Neuronal stem cell (in vitro differentiated cells): ENCODE results near the gene FAM149A.

Experiments
- DNase-seq: peaks from one replicate; pipeline ENCODE4 v3.0.0-alpha.2; 2013; ENCODE audit warnings: low spot score
- H2AFZ ChIP-seq: one replicate; pipeline ENCODE4 v1.6.1; 2013; ENCODE audit warnings: mild to moderate bottlenecking, low read length, inconsistent platforms
- H2AK5ac ChIP-seq: 2 replicates; pipeline ENCODE4 v1.6.1; 2013; ENCODE audit warnings: low read depth, mild to moderate bottlenecking, inconsistent platforms, low read length, moderate library complexity, mixed read lengths
- H2BK120ac ChIP-seq: 2 replicates; pipeline ENCODE4 v1.6.1; 2013; ENCODE audit warnings: low read depth, mild to moderate bottlenecking, inconsistent platforms, low read length, moderate library complexity, mixed read lengths
- H2BK12ac ChIP-seq: one replicate; pipeline ENCODE4 v1.6.1; 2013; ENCODE audit warnings: low read length, inconsistent platforms
- H2BK15ac ChIP-seq: 2 replicates; pipeline ENCODE4 v1.6.1; 2013; ENCODE audit warnings: mild to moderate bottlenecking, low read length, inconsistent platforms, mixed read lengths
- H2BK5ac ChIP-seq: one replicate; pipeline ENCODE4 v1.6.1; 2013; ENCODE audit warnings: inconsistent platforms, mild to moderate bottlenecking, low read length, moderate library complexity
- H3K14ac ChIP-seq: one replicate; pipeline ENCODE4 v1.6.1; 2013; ENCODE audit warnings: low read length, inconsistent platforms
- H3K18ac ChIP-seq: 2 replicates; pipeline ENCODE4 v1.6.1; 2013; ENCODE audit warnings: low read length, inconsistent platforms
- H3K23ac ChIP-seq: 2 replicates; pipeline ENCODE4 v1.6.1; 2013; ENCODE audit warnings: low read depth, mild to moderate bottlenecking, mixed read lengths, low read length, inconsistent platforms; ENCODE audit not compliant: poor library complexity
- H3K27ac ChIP-seq: replicated peaks from 3 replicates; pipeline ENCODE4 v1.5.1; 2013; ENCODE audit warnings: low read length, inconsistent platforms
- H3K27me3 ChIP-seq, 3 experiments: 2 replicates each; pipeline ENCODE4 v1.6.1; 2013; ENCODE audit warnings: low read length in 3 of 3, mild to moderate bottlenecking in 2 of 3, inconsistent platforms in 1 of 3, low read depth in 1 of 3, mixed read lengths in 1 of 3, moderate library complexity in 1 of 3; ENCODE audit not compliant: control insufficient read depth in 3 of 3, insufficient read depth in 3 of 3
- H3K36me3 ChIP-seq, 2 donors: replicated peaks in 1 of 2; 2 replicates each; pipeline ENCODE4 v1.6.1; 2013; ENCODE audit warnings: low read length in 2 of 2; ENCODE audit not compliant: control insufficient read depth in 2 of 2, insufficient read depth in 2 of 2
- H3K4ac ChIP-seq: 2 replicates; pipeline ENCODE4 v1.6.1; 2013; ENCODE audit warnings: inconsistent platforms, mild to moderate bottlenecking, low read length, moderate library complexity
- H3K4me1 ChIP-seq, 2 donors: 1 replicate in 1 of 2; 2 replicates in 1 of 2; pipeline ENCODE4 v1.6.1; 2013; ENCODE audit warnings: low read length in 2 of 2, low read depth in 1 of 2; ENCODE audit not compliant: control insufficient read depth in 2 of 2, insufficient read depth in 1 of 2
- H3K4me2 ChIP-seq: one replicate; pipeline ENCODE4 v1.6.1; 2013; ENCODE audit warnings: mild to moderate bottlenecking, low read length, inconsistent platforms; ENCODE audit not compliant: insufficient read depth, poor library complexity, severe bottlenecking
- H3K4me3 ChIP-seq, 2 donors: 2 replicates each; pipeline ENCODE4 v1.5.1; 2013; ENCODE audit warnings: low read length in 2 of 2, mild to moderate bottlenecking in 2 of 2, inconsistent platforms in 1 of 2, moderate library complexity in 1 of 2
- H3K79me1 ChIP-seq: one replicate; pipeline ENCODE4 v1.6.1; 2013; ENCODE audit warnings: low read depth, mild to moderate bottlenecking, inconsistent platforms, low read length, moderate library complexity
- H3K9ac ChIP-seq: one replicate; pipeline ENCODE4 v1.6.1; 2013; ENCODE audit warnings: mild to moderate bottlenecking, low read depth, low read length, inconsistent platforms; ENCODE audit not compliant: poor library complexity
- H3K9me3 ChIP-seq, 2 donors: replicated peaks in 1 of 2; 2 replicates each; pipeline versions ENCODE3 to v1.6.1; 2013; ENCODE audit warnings: low read length in 2 of 2, mild to moderate bottlenecking in 2 of 2, inconsistent platforms in 1 of 2, low read depth in 1 of 2, mixed read lengths in 1 of 2, moderate library complexity in 1 of 2; ENCODE audit not compliant: control insufficient read depth in 2 of 2, insufficient read depth in 1 of 2
- H4K8ac ChIP-seq: one replicate; pipeline ENCODE4 v1.6.1; 2013; ENCODE audit warnings: low read depth, mild to moderate bottlenecking, inconsistent platforms, low read length, moderate library complexity
- H4K91ac ChIP-seq: one replicate; pipeline ENCODE4 v1.6.1; 2013; ENCODE audit warnings: low read length, low read depth, mild to moderate bottlenecking, inconsistent platforms; ENCODE audit not compliant: poor library complexity
- WGBS, 2 donors: extraction: QIAGEN DNeasy Blood & Tissue Kit; methylation state at CpG; one replicate each; pipeline ENCODE4 v1.1.7; 2013; ENCODE audit warnings: missing lambda C conversion rate in 2 of 2, mixed read lengths in 1 of 2; ENCODE audit not compliant: insufficient read length in 2 of 2, insufficient replicate concordance in 1 of 2; ENCODE audit errors: extremely low coverage in 2 of 2; 5-methylcytosine and 5-hydroxymethylcytosine counted together

Gene FAM149A

GRCh38 chr4:186067757-186068385, 36.6 kb upstream of the FAM149A start:
- Histone ChIP-seq H3K4ac (no peak overlapping the region), H3K27ac (no peak overlapping the region), H3K9me3 (no peaks in the 10 kb centered on the region), H3K4me3 (no peak overlapping the region), H2BK12ac (no peak overlapping the region), H2AK5ac (no peak overlapping the region), H3K27me3 (peaks cover 0 to under 1% (median 0%) of the 10 kb centered on the region in 3 experiments), H3K36me3 (no peaks in the 10 kb centered on the region), H3K79me1 (no peaks in the 10 kb centered on the region), H2BK5ac (no peak overlapping the region), H4K91ac (no peak overlapping the region), H4K8ac (no peak overlapping the region), H2BK120ac (no peak overlapping the region), H3K18ac (no peak overlapping the region), H3K14ac (no peak overlapping the region), H2AFZ (no peak overlapping the region), H2BK15ac (no peak overlapping the region), H3K9ac (no peak overlapping the region), H3K23ac (no peak overlapping the region), H3K4me1 (no peaks in the 10 kb centered on the region), H3K4me2 (no peak overlapping the region)
- no CpG with 5 or more reads among the region's 9 CpGs for WGBS, 2 donors
- no peak for DNase-seq

- Histone ChIP-seq H3K18ac (no peak within 1 kb of the TSS), H3K4ac (no peak within 1 kb of the TSS), H3K27me3 (no peaks in the 10 kb centered on the region), H3K9ac (no peak within 1 kb of the TSS), H3K27ac (no peak within 1 kb of the TSS), H3K9me3 (no peaks in the 10 kb centered on the region), H2BK5ac (no peak within 1 kb of the TSS), H2AK5ac (no peak within 1 kb of the TSS), H2BK12ac (no peak within 1 kb of the TSS), H2BK120ac (no peak within 1 kb of the TSS), H4K8ac (no peak within 1 kb of the TSS), H3K14ac (no peak within 1 kb of the TSS), H2AFZ (peak within 1 kb of the TSS; percentile 67), H3K23ac (no peak within 1 kb of the TSS), H3K79me1 (no peaks in the 10 kb centered on the region), H3K4me3 (no peak within 1 kb of the TSS), H3K4me2 (no peak within 1 kb of the TSS), H3K36me3 (no peaks in the 10 kb centered on the region), H2BK15ac (no peak within 1 kb of the TSS), H3K4me1 (no peaks in the 10 kb centered on the region), H4K91ac (no peak within 1 kb of the TSS)
- no CpG with 5 or more reads among the region's 12 CpGs for WGBS, 2 donors
- no peak for DNase-seq
Measured at GRCh38 chr4:186068581-186069348, 35.7 kb upstream of the FAM149A start, which contains the start of gene TLR3. Gene TLR3 (plus strand): TSS chr4:186069156. CDS start chr4:186076620, 7,464 bp downstream.

- WGBS, 2 donors = 100% methylated on average over 1 of the region's 4 CpGs
- Histone ChIP-seq H3K23ac (no peak overlapping the region), H2AFZ (no peak overlapping the region)
Measured at GRCh38 chr4:186069729-186070128, 34.8 kb upstream of the FAM149A start.

GRCh38 chr4:186072516-186072915, 32.0 kb upstream of the FAM149A start:
- H2BK120ac ChIP-seq = no peak overlapping the region
- H2BK5ac ChIP-seq = no peak overlapping the region
- H3K18ac ChIP-seq = no peak overlapping the region
- H3K27me3 ChIP-seq = no peaks in the 10 kb centered on the region
- H4K91ac ChIP-seq = no peak overlapping the region
- H3K23ac ChIP-seq = no peak overlapping the region
- H3K9ac ChIP-seq = no peak overlapping the region
- no peaks in the 10 kb centered on the region for H3K79me1 ChIP-seq
- H3K4ac ChIP-seq = no peak overlapping the region
- no peaks in the 10 kb centered on the region for H3K4me1 ChIP-seq
- no peak overlapping the region for H4K8ac ChIP-seq
- no peak overlapping the region for H3K14ac ChIP-seq
- H3K27ac ChIP-seq = no peak overlapping the region
- no peak overlapping the region for H2BK15ac ChIP-seq
- no peak overlapping the region for H3K4me2 ChIP-seq
- H3K4me3 ChIP-seq = no peak overlapping the region
- H2BK12ac ChIP-seq = no peak overlapping the region
- H3K9me3 ChIP-seq = no peaks in the 10 kb centered on the region
- H2AK5ac ChIP-seq = no peak overlapping the region
- H3K36me3 ChIP-seq = no peaks in the 10 kb centered on the region
- no peak overlapping the region for H2AFZ ChIP-seq
- no peak for DNase-seq
- no CpG with 5 or more reads among the region's 10 CpGs for WGBS, 2 donors

More at GRCh38 chr4:186069729-186070128, 34.8 kb upstream of the FAM149A start:
- DNase-seq = no peak
- H3K79me1 ChIP-seq = no peaks in the 10 kb centered on the region
- no peak overlapping the region for H4K91ac ChIP-seq
- no peak overlapping the region for H2BK120ac ChIP-seq
- H3K4ac ChIP-seq = no peak overlapping the region
- no peaks in the 10 kb centered on the region for H3K27me3 ChIP-seq
- H2BK12ac ChIP-seq = no peak overlapping the region
- H3K9ac ChIP-seq = no peak overlapping the region
- no peak overlapping the region for H2BK15ac ChIP-seq
- H3K18ac ChIP-seq = no peak overlapping the region
- no peak overlapping the region for H2AK5ac ChIP-seq
- H3K9me3 ChIP-seq = no peaks in the 10 kb centered on the region
- no peak overlapping the region for H3K4me3 ChIP-seq
- H3K36me3 ChIP-seq = no peaks in the 10 kb centered on the region
- H4K8ac ChIP-seq = no peak overlapping the region
- no peaks in the 10 kb centered on the region for H3K4me1 ChIP-seq
- H3K4me2 ChIP-seq = no peak overlapping the region
- H3K14ac ChIP-seq = no peak overlapping the region
- H2BK5ac ChIP-seq = no peak overlapping the region
- no peak overlapping the region for H3K27ac ChIP-seq
